Fibroblast of villous mesenchyme (primary cell): ENCODE data around the gene HUS1B. TPM values are rescaled to one million over a fixed set of nuclear protein-coding genes. Genes with fewer than 3 reads are reported as not detected.

ENCODE experiments used
- DNase-seq: peaks from one replicate; pipeline ENCODE4 v3.0.0-alpha.2; 2010; ENCODE audit warnings: low read depth
- H3K4me3 ChIP-seq: 2 replicates; pipeline ENCODE4 v1.5.1; 2011; ENCODE audit warnings: low read depth, mild to moderate bottlenecking, low read length
- CTCF ChIP-seq: IDR thresholded peaks from 2 replicates; pipeline ENCODE4 v1.5.1; 2012; ENCODE audit warnings: low read depth, mild to moderate bottlenecking, low read length; ENCODE audit not compliant: insufficient read depth
- total RNA-seq: library from RNA; depleted of rRNA; stranded (reverse); fragments of >200 nt; gene quantifications from 2 replicates; pipeline ENCODE4 v1.2.3, GENCODE V29; 2012

The HUS1B gene
- total RNA-seq, 1 donor = 0.86 TPM

DNA sequence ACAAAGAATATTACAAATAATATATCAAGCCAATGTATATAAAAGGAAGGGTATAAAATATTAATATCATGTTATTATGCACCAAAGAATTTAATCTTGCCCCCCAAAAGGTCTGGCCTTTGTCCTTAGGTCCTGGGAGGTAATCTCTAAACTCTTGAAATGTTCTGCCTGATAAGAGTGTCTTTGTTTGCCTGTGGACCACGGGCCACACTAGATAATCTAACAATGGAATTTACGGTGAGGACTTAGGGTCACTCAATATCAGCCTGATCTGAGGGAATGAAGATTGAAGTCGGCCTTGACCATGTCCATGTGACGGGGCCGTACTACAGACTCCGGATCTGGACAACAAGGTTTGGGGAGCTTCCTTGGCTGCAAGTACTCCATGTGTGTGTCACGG, 42.9 kb downstream of the HUS1B start:
- DNase-seq = no peak
- no peak for TF ChIP-seq CTCF
- H3K4me3 ChIP-seq = no peak overlapping the region

GRCh38 chr6:611928-612327, 45.0 kb downstream of the HUS1B start:
- TF ChIP-seq CTCF = no peak
- DNase-seq = no peak
- H3K4me3 ChIP-seq = no peak overlapping the region

- TF ChIP-seq CTCF = no peak
- H3K4me3 ChIP-seq = no peak overlapping the region
- DNase-seq = peak; percentile 7
Measured at GRCh38 chr6:610882-611281, 46.0 kb downstream of the HUS1B start.

GRCh38 chr6:609905-610304, 47.0 kb downstream of the HUS1B start:
- TF ChIP-seq CTCF = no peak
- H3K4me3 ChIP-seq = no peak overlapping the region
- DNase-seq = no peak

GRCh38 chr6:606829-607379, 50.0 kb downstream of the HUS1B start:
- no peak for TF ChIP-seq CTCF
- no peak for DNase-seq
- H3K4me3 ChIP-seq = no peak overlapping the region

Other genes with a start within 250 kb of the HUS1B start
- 24.8 and 29.8 TPM in 2 replicates for gene EXOC2, start 36.0 kb upstream of the HUS1B start, total RNA-seq